Measurements from ENCODE around the gene ITGA2.
A peak's percentile ranks its signal among the peaks of the same experiment; 100 is the strongest.

Gene ITGA2

GRCh38 chr5:52947208-52947607 is 41.9 kb upstream of the ITGA2 start:
- Histone ChIP-seq H3K27me3 (ENCODE audit: insufficient read depth, poor library complexity, severe bottlenecking) (peaks cover 4% of the 10 kb centered on the region), H3K27ac (replicated peaks) (no peak overlapping the region), H3K4me3 (replicated peaks; ENCODE audit: insufficient read depth, low read length) (no peak overlapping the region)
- TF ChIP-seq CTCF (IDR thresholded peaks at IDR 0.05; ENCODE audit: insufficient read depth, low read length) (no peak), SPI1 (IDR thresholded peaks at IDR 0.05; ENCODE audit: borderline replicate concordance, low read depth) (no peak), REST (IDR thresholded peaks at IDR 0.05; ENCODE audit: insufficient replicate concordance, low read depth) (no peak), GABPA (IDR thresholded peaks at IDR 0.05; ENCODE audit: low read depth) (no peak), POLR2AphosphoS5 (IDR thresholded peaks at IDR 0.05; ENCODE audit: low read depth) (no peak)
- no peak for DNase-seq (ENCODE audit: low read depth in 1 of 2, low spot score in 1 of 2)

GRCh38 chr5:52947851-52948250 is 41.3 kb upstream of the ITGA2 start:
- DNase-seq (ENCODE audit: low read depth in 1 of 2, low spot score in 1 of 2) = no peak
- TF ChIP-seq POLR2AphosphoS5 (IDR thresholded peaks at IDR 0.05; ENCODE audit: low read depth) (no peak), CTCF (IDR thresholded peaks at IDR 0.05; ENCODE audit: insufficient read depth, low read length) (no peak), GABPA (IDR thresholded peaks at IDR 0.05; ENCODE audit: low read depth) (no peak), SPI1 (IDR thresholded peaks at IDR 0.05; ENCODE audit: borderline replicate concordance, low read depth) (no peak), REST (IDR thresholded peaks at IDR 0.05; ENCODE audit: insufficient replicate concordance, low read depth) (no peak)
- Histone ChIP-seq H3K27me3 (ENCODE audit: insufficient read depth, poor library complexity, severe bottlenecking) (peaks cover 4% of the 10 kb centered on the region), H3K4me3 (replicated peaks; ENCODE audit: insufficient read depth, low read length) (no peak overlapping the region), H3K27ac (replicated peaks) (no peak overlapping the region)

GRCh38 chr5:52948418-52949076 is 40.6 kb upstream of the ITGA2 start:
- no peak for TF ChIP-seq POLR2AphosphoS5 (IDR thresholded peaks at IDR 0.05; ENCODE audit: low read depth)
- TF ChIP-seq SPI1 (IDR thresholded peaks at IDR 0.05; ENCODE audit: borderline replicate concordance, low read depth) = peak; percentile 87; the same call in 1 of the 2 replicates
- peak; percentile 30 for TF ChIP-seq CTCF (IDR thresholded peaks at IDR 0.05; ENCODE audit: insufficient read depth, low read length)
- Histone ChIP-seq H3K4me3 (replicated peaks; ENCODE audit: insufficient read depth, low read length) (no peak overlapping the region), H3K27me3 (ENCODE audit: insufficient read depth, poor library complexity, severe bottlenecking) (peaks cover 4% of the 10 kb centered on the region), H3K27ac (replicated peaks) (no peak overlapping the region)
- peak; percentile 3 to 70 for DNase-seq (ENCODE audit: low read depth in 1 of 2, low spot score in 1 of 2)

- TF ChIP-seq REST (IDR thresholded peaks at IDR 0.05; ENCODE audit: insufficient replicate concordance, low read depth) (no peak), SPI1 (IDR thresholded peaks at IDR 0.05; ENCODE audit: borderline replicate concordance, low read depth) (no peak), GABPA (IDR thresholded peaks at IDR 0.05; ENCODE audit: low read depth) (no peak), CTCF (IDR thresholded peaks at IDR 0.05; ENCODE audit: insufficient read depth, low read length) (no peak), POLR2AphosphoS5 (IDR thresholded peaks at IDR 0.05; ENCODE audit: low read depth) (no peak)
- no peak for DNase-seq (ENCODE audit: low read depth in 1 of 2, low spot score in 1 of 2)
- no peaks in the 10 kb centered on the region for H3K27me3 ChIP-seq (ENCODE audit: insufficient read depth, poor library complexity, severe bottlenecking)
- no peak overlapping the region for H3K27ac ChIP-seq (replicated peaks)
- no peak overlapping the region for H3K4me3 ChIP-seq (replicated peaks; ENCODE audit: insufficient read depth, low read length)
These were observed 38.5 kb upstream of the ITGA2 start for GRCh38 chr5:52950686-52951085.
